GM12864 (cell line): ENCODE results near the gene TMBIM1.
A peak's percentile ranks its signal among the peaks of the same experiment; 100 is the strongest.

Experiments
- DNase-seq: peaks from one replicate; pipeline ENCODE4 v3.0.0-alpha.2; 2011; ENCODE audit warnings: low read depth
- H3K4me3 ChIP-seq: 2 replicates; pipeline ENCODE4 v1.5.1; 2011; ENCODE audit warnings: mild to moderate bottlenecking, low read depth, low read length, control low read depth
- TF ChIP-seq, protein P1 (sequence below): IDR thresholded peaks from 2 replicates; pipeline ENCODE4 v1.5.1; 2011; ENCODE audit warnings: low read depth, mild to moderate bottlenecking, moderate library complexity, low read length, control low read depth, inconsistent platforms; ENCODE audit errors: missing control alignments

TMBIM1 gene

GRCh38 chr2:218307415-218308090, 15.2 kb upstream of the TMBIM1 start:
- TF ChIP-seq, protein P1, sequence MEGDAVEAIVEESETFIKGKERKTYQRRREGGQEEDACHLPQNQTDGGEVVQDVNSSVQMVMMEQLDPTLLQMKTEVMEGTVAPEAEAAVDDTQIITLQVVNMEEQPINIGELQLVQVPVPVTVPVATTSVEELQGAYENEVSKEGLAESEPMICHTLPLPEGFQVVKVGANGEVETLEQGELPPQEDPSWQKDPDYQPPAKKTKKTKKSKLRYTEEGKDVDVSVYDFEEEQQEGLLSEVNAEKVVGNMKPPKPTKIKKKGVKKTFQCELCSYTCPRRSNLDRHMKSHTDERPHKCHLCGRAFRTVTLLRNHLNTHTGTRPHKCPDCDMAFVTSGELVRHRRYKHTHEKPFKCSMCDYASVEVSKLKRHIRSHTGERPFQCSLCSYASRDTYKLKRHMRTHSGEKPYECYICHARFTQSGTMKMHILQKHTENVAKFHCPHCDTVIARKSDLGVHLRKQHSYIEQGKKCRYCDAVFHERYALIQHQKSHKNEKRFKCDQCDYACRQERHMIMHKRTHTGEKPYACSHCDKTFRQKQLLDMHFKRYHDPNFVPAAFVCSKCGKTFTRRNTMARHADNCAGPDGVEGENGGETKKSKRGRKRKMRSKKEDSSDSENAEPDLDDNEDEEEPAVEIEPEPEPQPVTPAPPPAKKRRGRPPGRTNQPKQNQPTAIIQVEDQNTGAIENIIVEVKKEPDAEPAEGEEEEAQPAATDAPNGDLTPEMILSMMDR: no peak

GRCh38 chr2:218306184-218306920, 14.0 kb upstream of the TMBIM1 start:
- no peak for DNase-seq
- TF ChIP-seq, protein P1: no peak
- H3K4me3 ChIP-seq: no peak overlapping the region

More at GRCh38 chr2:218307415-218308090, 15.2 kb upstream of the TMBIM1 start:
- no peak for DNase-seq
- H3K4me3 ChIP-seq: no peak overlapping the region

DNA sequence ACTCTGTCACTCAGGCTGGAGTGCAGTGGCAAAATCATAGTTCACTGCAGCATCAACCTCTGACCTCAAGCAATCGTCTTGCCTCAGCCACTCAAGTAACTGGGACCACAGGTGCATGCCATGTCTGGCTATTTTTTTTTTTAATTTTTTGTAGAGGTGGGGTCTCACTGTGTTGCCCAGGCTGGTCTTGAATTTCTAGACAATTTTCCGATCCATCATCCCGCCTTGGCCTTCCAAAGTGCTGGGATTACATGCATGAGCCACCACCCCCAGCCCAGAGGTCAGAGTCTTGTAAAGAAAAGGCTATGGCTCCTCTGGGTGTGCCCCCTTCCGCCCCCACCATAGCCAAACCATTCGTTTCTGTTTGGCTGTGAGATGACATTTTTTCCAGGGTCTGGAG, 13.1 kb upstream of the TMBIM1 start:
- TF ChIP-seq, protein P1: no peak
- no peak for DNase-seq
- no peak overlapping the region for H3K4me3 ChIP-seq

DNA sequence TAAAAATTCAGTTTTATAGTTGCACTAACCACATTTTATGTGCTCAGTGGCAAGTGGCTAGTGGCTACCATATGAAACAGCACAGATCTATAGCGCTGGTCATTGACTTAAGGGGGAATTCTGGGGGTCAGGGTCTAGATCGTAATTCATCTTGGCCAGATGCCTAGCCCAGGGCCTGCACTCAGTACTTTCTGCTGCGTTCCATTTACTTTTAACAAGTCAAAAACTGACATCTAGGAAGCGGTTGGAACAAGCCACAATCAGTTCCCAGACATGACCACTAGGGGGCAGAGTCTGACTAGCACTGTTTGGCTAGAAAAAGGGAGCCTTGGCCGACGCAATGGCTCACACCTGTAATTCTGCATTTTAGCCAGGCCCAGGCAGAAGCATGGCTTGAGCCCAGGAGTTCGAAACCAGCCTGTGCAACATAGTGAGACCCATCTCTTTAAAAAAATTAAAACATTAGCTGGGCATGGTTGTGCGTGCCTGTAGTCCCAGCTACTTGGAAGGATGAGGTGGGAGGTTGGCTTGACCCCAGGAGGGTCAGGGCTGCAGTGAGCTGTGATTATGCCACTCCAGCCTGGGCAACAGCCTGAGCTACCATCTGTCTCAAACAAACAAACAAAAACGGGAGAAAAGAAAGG, 9.0 kb upstream of the TMBIM1 start:
- TF ChIP-seq, protein P1: peak; percentile 90
- no peak overlapping the region for H3K4me3 ChIP-seq
- DNase-seq: peak; percentile 75

GRCh38 chr2:218300141-218300540, 7.8 kb upstream of the TMBIM1 start:
- DNase-seq: no peak
- TF ChIP-seq, protein P1: no peak
- H3K4me3 ChIP-seq: no peak overlapping the region

DNA sequence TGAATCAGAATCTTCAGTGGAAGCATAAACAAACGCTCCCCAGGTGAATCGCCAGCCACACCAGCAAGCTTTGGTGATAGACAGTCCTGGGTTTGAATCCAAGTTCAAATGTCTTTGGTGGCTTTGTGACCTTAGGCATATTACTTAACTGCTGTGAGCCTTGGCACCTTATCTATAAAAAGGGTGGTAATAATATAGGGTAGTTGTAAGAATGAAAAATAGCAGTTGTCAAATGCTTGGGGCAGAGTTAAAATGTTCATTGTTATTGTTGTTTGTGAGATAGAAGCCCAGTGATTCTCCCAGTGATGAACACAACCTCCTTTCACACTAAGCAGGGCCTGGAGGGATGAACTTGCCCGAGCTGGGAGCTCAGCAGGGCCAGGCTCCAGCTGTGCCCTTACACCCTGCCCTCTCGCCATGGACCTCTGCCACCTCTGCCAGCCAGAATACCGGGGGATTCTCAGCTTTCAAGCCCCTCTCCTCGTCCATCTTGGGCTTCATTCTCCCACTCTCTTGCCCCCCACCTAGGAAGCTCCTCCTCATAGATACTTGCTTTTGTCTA, 6.1 kb upstream of the TMBIM1 start:
- DNase-seq: no peak
- H3K4me3 ChIP-seq: no peak overlapping the region
- TF ChIP-seq, protein P1: no peak
